HEK293 (cell line): ENCODE measurements around the gene OPTN.
A peak's percentile ranks its signal among the peaks of the same experiment; 100 is the strongest.

ENCODE experiments used
- CTCF ChIA-PET: fragments of 350-600 bp; formaldehyde crosslinking; extraction: SDS; loops from one replicate; lab custom pipeline; 2021; ENCODE audit warnings: antibody characterized with exemption; lab: Yijun Ruan, JAX
- POLR2A ChIA-PET: fragments of 300-600 bp; formaldehyde crosslinking; extraction: SDS; loops from one replicate; lab custom pipeline; 2020; ENCODE audit warnings: antibody characterized with exemption, inconsistent platforms; lab: Yijun Ruan, JAX
- H3K27ac ChIP-seq: fragments of 200-500 bp; sonication (Bioruptor generic); 2 replicates; pipeline ENCODE4 v1.5.1; 2014; ENCODE audit warnings: low read depth, low read length, control low read depth, inconsistent platforms; ENCODE audit errors: extremely low read depth
- H3K36me3 ChIP-seq, 2 experiments: fragments of 200-500 bp in 1 of 2; sonication (Bioruptor generic) in 1 of 2; 1 replicate in 1 of 2; 2 replicates in 1 of 2; pipeline ENCODE4 v1.5.1; 2014 to 2017; ENCODE audit warnings: inconsistent platforms in 2 of 2, low read length in 2 of 2; ENCODE audit not compliant: control insufficient read depth in 2 of 2, insufficient read depth in 1 of 2
- H3K4me1 ChIP-seq: fragments of 200-500 bp; sonication (Bioruptor generic); 2 replicates; pipeline ENCODE4 v1.5.1; 2014; ENCODE audit warnings: mild to moderate bottlenecking, low read length, inconsistent platforms; ENCODE audit not compliant: control insufficient read depth, insufficient read depth
- H3K4me3 ChIP-seq: 2 replicates; pipeline ENCODE4 v1.5.1; 2011; ENCODE audit warnings: low read depth, mild to moderate bottlenecking, control low read depth, low read length, moderate library complexity
- H3K9me3 ChIP-seq: fragments of 200-500 bp; sonication (Bioruptor generic); 2 replicates; pipeline ENCODE4 v1.5.1; 2014; ENCODE audit warnings: low read depth, low read length, inconsistent platforms; ENCODE audit not compliant: control insufficient read depth, insufficient read depth
- BCL11A ChIP-seq: fragments of 450-650 bp; formaldehyde crosslinking; IDR thresholded peaks from 2 replicates; pipeline ENCODE4 v1.5.1; 2016; ENCODE audit warnings: low read depth, missing biosample characterization, missing genetic modification characterization
- CTCF ChIP-seq: fragments of 450-650 bp; formaldehyde crosslinking; IDR thresholded peaks from 2 replicates; pipeline ENCODE4 v1.5.1; 2016; ENCODE audit warnings: missing biosample characterization, missing genetic modification characterization
- GLI4 ChIP-seq: fragments of 450-650 bp; formaldehyde crosslinking; IDR thresholded peaks from 2 replicates; pipeline ENCODE4 v1.5.1; 2016; ENCODE audit warnings: missing biosample characterization, missing genetic modification characterization
- HOXD13 ChIP-seq: sonication (generic); formaldehyde crosslinking; IDR thresholded peaks from 2 replicates; pipeline ENCODE4 v1.8.0; 2022; ENCODE audit warnings: missing genetic modification reagents, borderline replicate concordance
- KLF10 ChIP-seq: fragments of 450-650 bp; IDR thresholded peaks from 2 replicates; pipeline ENCODE4 v1.5.1; 2018; ENCODE audit warnings: missing biosample characterization, mild to moderate bottlenecking, missing genetic modification characterization
- KLF7 ChIP-seq: fragments of 450-650 bp; formaldehyde crosslinking; IDR thresholded peaks from 2 replicates; pipeline ENCODE4 v1.5.1; 2016; ENCODE audit warnings: missing biosample characterization, missing genetic modification characterization, borderline replicate concordance
- KLF8 ChIP-seq: fragments of 450-650 bp; formaldehyde crosslinking; IDR thresholded peaks from 2 replicates; pipeline ENCODE4 v1.5.1; 2016; ENCODE audit warnings: missing biosample characterization, missing genetic modification characterization
- SP2 ChIP-seq: fragments of 450-650 bp; formaldehyde crosslinking; IDR thresholded peaks from 2 replicates; pipeline ENCODE4 v1.5.1; 2016; ENCODE audit warnings: missing biosample characterization, missing genetic modification characterization
- SP3 ChIP-seq: fragments of 450-650 bp; formaldehyde crosslinking; IDR thresholded peaks from 2 replicates; pipeline ENCODE4 v1.5.1; 2016; ENCODE audit warnings: missing biosample characterization, missing genetic modification characterization
- ZBTB17 ChIP-seq: fragments of 450-650 bp; formaldehyde crosslinking; IDR thresholded peaks from 2 replicates; pipeline ENCODE4 v1.5.1; 2016; ENCODE audit warnings: missing biosample characterization, missing genetic modification characterization
- ZBTB20 ChIP-seq: fragments of 450-650 bp; formaldehyde crosslinking; IDR thresholded peaks from 2 replicates; pipeline ENCODE4 v1.5.1; 2016; ENCODE audit warnings: missing biosample characterization, missing genetic modification characterization
- ZEB2 ChIP-seq: fragments of 450-650 bp; formaldehyde crosslinking; IDR thresholded peaks from 2 replicates; pipeline ENCODE4 v1.5.1; 2016; ENCODE audit warnings: missing biosample characterization, missing genetic modification characterization
- ZFHX2 ChIP-seq: fragments of 450-650 bp; formaldehyde crosslinking; conservative IDR thresholded peaks from 2 replicates; pipeline ENCODE4 v1.5.1; 2016; ENCODE audit warnings: missing biosample characterization, missing genetic modification characterization
- ZFP37 ChIP-seq: fragments of 450-650 bp; formaldehyde crosslinking; IDR thresholded peaks from 2 replicates; pipeline ENCODE4 v1.5.1; 2016; ENCODE audit warnings: missing biosample characterization, missing genetic modification characterization
- ZFP69B ChIP-seq: fragments of 450-650 bp; formaldehyde crosslinking; IDR thresholded peaks from 2 replicates; pipeline ENCODE4 v1.5.1; 2016; ENCODE audit warnings: missing biosample characterization, missing genetic modification characterization
- ZNF132 ChIP-seq: fragments of 450-650 bp; formaldehyde crosslinking; IDR thresholded peaks from 2 replicates; pipeline ENCODE4 v1.5.1; 2017; ENCODE audit warnings: missing biosample characterization, missing genetic modification characterization, borderline replicate concordance
- ZNF16 ChIP-seq: fragments of 450-650 bp; formaldehyde crosslinking; IDR thresholded peaks from 2 replicates; pipeline ENCODE4 v1.5.1; 2016; ENCODE audit warnings: low read depth, missing biosample characterization, missing genetic modification characterization
- ZNF169 ChIP-seq: fragments of 450-650 bp; formaldehyde crosslinking; IDR thresholded peaks from 2 replicates; pipeline ENCODE4 v1.5.1; 2016; ENCODE audit warnings: missing biosample characterization, missing genetic modification characterization
- ZNF223 ChIP-seq: fragments of 450-650 bp; formaldehyde crosslinking; IDR thresholded peaks from 2 replicates; pipeline ENCODE4 v1.5.1; 2016; ENCODE audit warnings: missing biosample characterization, missing genetic modification characterization
- ZNF341 ChIP-seq: fragments of 450-650 bp; formaldehyde crosslinking; IDR thresholded peaks from 2 replicates; pipeline ENCODE4; 2016; ENCODE audit warnings: low read depth, missing biosample characterization, missing genetic modification characterization
- ZNF362 ChIP-seq: fragments of 450-650 bp; formaldehyde crosslinking; IDR thresholded peaks from 2 replicates; pipeline ENCODE4 v1.5.1; 2016; ENCODE audit warnings: missing biosample characterization, missing genetic modification characterization
- ZNF366 ChIP-seq: fragments of 450-650 bp; formaldehyde crosslinking; conservative IDR thresholded peaks from 2 replicates; pipeline ENCODE4 v1.5.1; 2016; ENCODE audit warnings: missing biosample characterization, missing genetic modification characterization
- ZNF398 ChIP-seq: fragments of 450-650 bp; formaldehyde crosslinking; IDR thresholded peaks from 2 replicates; pipeline ENCODE4 v1.5.1; 2017; ENCODE audit warnings: missing biosample characterization, missing genetic modification characterization
- ZNF449 ChIP-seq: fragments of 450-650 bp; formaldehyde crosslinking; IDR thresholded peaks from 2 replicates; pipeline ENCODE4 v1.5.1; 2017; ENCODE audit warnings: missing biosample characterization, mild to moderate bottlenecking, missing genetic modification characterization, moderate library complexity
- ZNF571 ChIP-seq: fragments of 450-650 bp; formaldehyde crosslinking; IDR thresholded peaks from 2 replicates; pipeline ENCODE4 v1.5.0; 2017; ENCODE audit warnings: missing biosample characterization, missing genetic modification characterization
- ZNF596 ChIP-seq: fragments of 450-650 bp; IDR thresholded peaks from 2 replicates; pipeline ENCODE4 v1.5.0; 2018; ENCODE audit warnings: missing biosample characterization, mild to moderate bottlenecking, missing genetic modification characterization, moderate library complexity
- ZNF600 ChIP-seq: fragments of 450-650 bp; formaldehyde crosslinking; IDR thresholded peaks from 2 replicates; pipeline ENCODE4 v1.5.1; 2016; ENCODE audit warnings: missing biosample characterization, missing genetic modification characterization
- ZNF670 ChIP-seq: fragments of 450-650 bp; formaldehyde crosslinking; IDR thresholded peaks from 2 replicates; pipeline ENCODE4 v1.5.1; 2016; ENCODE audit warnings: missing biosample characterization, missing genetic modification characterization, low read depth
- ZNF837 ChIP-seq: fragments of 450-650 bp; formaldehyde crosslinking; IDR thresholded peaks from 2 replicates; pipeline ENCODE4 v1.5.1; 2016; ENCODE audit warnings: missing biosample characterization, missing genetic modification characterization
- ZSCAN23 ChIP-seq: fragments of 450-650 bp; formaldehyde crosslinking; IDR thresholded peaks from 2 replicates; pipeline ENCODE4 v1.5.1; 2016; ENCODE audit warnings: missing biosample characterization, missing genetic modification characterization

The OPTN gene

GRCh38 chr10:13095929-13096328 is 4.0 kb upstream of the OPTN start:
- no peak overlapping the region for H3K27ac ChIP-seq
- CTCF ChIA-PET = no interaction called here
- POLR2A ChIA-PET = no interaction called here
- no peaks in the 10 kb centered on the region for H3K9me3 ChIP-seq
- H3K4me1 ChIP-seq = peaks cover 3% of the 10 kb centered on the region; the same call in 1 of the 2 replicates
- TF ChIP-seq ZNF223 (tag by site-specific recombination) (no peak), ZNF366 (peak; percentile 83)
- no peak overlapping the region for H3K4me3 ChIP-seq
- H3K36me3 ChIP-seq = no peaks in the 10 kb centered on the region

- Histone ChIP-seq H3K4me3 (peak overlapping the region; percentile 88), H3K27ac (peak overlapping the region; percentile 39; the same call in 1 of the 2 replicates), H3K36me3 (peaks cover 0 to 8% of the 10 kb centered on the region in 2 experiments; a peak in 1 of 3 replicates), H3K9me3 (no peaks in the 10 kb centered on the region), H3K4me1 (peaks cover 4% of the 10 kb centered on the region; the same call in 1 of the 2 replicates)
- CTCF ChIA-PET = interaction anchor here (0.6 to 3.0 kb wide), 20 partner anchors 8 to 948 kb away, joined by 3 to 18 read pairs (median 3); no protein-coding TSS in a partner anchor
- POLR2A ChIA-PET = interaction anchor here (0.6 to 1.1 kb wide), 3 partner anchors 203 to 903 kb away, joined by 3 to 4 read pairs (median 3); partner anchors contain the start of genes CDC123 and NUDT5
- TF ChIP-seq ZFP37 = 0 out of 2 replicates have a peak, but pooled peaks have one; percentile 62
- TF ChIP-seq HOXD13 (CRISPR knock-in tag) = no peak
- TF ChIP-seq ZNF341 (tag by site-specific recombination) = peak; percentile 96
- TF ChIP-seq ZNF132 (tag by site-specific recombination) = no peak
- 0 out of 2 replicates have a peak, but pooled peaks have one; percentile 28 for TF ChIP-seq ZSCAN23 (tag by site-specific recombination)
- TF ChIP-seq ZEB2 (tag by site-specific recombination) = no peak
- TF ChIP-seq SP3 (tag by site-specific recombination) = peak; percentile 57
- TF ChIP-seq ZNF449 = no peak
- TF ChIP-seq ZNF362 (tag by site-specific recombination) = 0 out of 2 replicates have a peak, but pooled peaks have one; percentile 75
- TF ChIP-seq ZNF169 (tag by site-specific recombination) = peak; percentile 99
- TF ChIP-seq ZFP69B (tag by site-specific recombination) = 0 out of 2 replicates have a peak, but pooled peaks have one; percentile 13
- peak; percentile 52; the same call in 1 of the 2 replicates for TF ChIP-seq BCL11A
- TF ChIP-seq ZNF596 (tag by site-specific recombination) = peak; percentile 75
- TF ChIP-seq KLF8 (tag by site-specific recombination) = peak; percentile 35; the same call in 1 of the 2 replicates
- peak; percentile 75 for TF ChIP-seq ZBTB17
- no peak for TF ChIP-seq KLF10 (tag by site-specific recombination)
- TF ChIP-seq ZNF571 = no peak
- TF ChIP-seq ZNF670 (tag by site-specific recombination) = no peak
- no peak; the same call in 1 of the 2 replicates for TF ChIP-seq ZBTB20 (tag by site-specific recombination)
- no peak for TF ChIP-seq GLI4 (tag by site-specific recombination)
- 0 out of 2 replicates have a peak, but pooled peaks have one; percentile 9 for TF ChIP-seq KLF7 (tag by site-specific recombination)
- peak; percentile 11; the same call in 1 of the 2 replicates for TF ChIP-seq CTCF (tag by site-specific recombination)
- TF ChIP-seq ZNF600 = 0 out of 2 replicates have a peak, but pooled peaks have one; percentile 48
- TF ChIP-seq ZNF398 (tag by site-specific recombination) = peak; percentile 100
- no peak for TF ChIP-seq ZNF837 (tag by site-specific recombination)
- no peak for TF ChIP-seq ZNF16
- TF ChIP-seq ZFHX2 (tag by site-specific recombination) = no peak
- TF ChIP-seq SP2 (tag by site-specific recombination) = peak; percentile 53; the same call in 1 of the 2 replicates
Observed at GRCh38 chr10:13099144-13099665, 758 bp upstream of the OPTN start.
